GM06990 (cell line): Measurements from ENCODE around the gene EML3.
A peak's percentile ranks its signal among the peaks of the same experiment; 100 is the strongest.

ENCODE experiments used
- DNase-seq: peaks from one replicate; pipeline ENCODE4 v3.0.0-alpha.2; 2011; ENCODE audit not compliant: insufficient read length; ENCODE audit errors: extremely low read depth
- H3K27me3 ChIP-seq: replicated peaks from 2 replicates; pipeline ENCODE4 v1.6.0; 2011; ENCODE audit warnings: low read length; ENCODE audit not compliant: control insufficient read depth, insufficient read depth
- H3K36me3 ChIP-seq: 2 replicates; pipeline ENCODE4 v1.5.1; 2011; ENCODE audit warnings: low read length; ENCODE audit not compliant: control insufficient read depth, insufficient read depth
- H3K4me3 ChIP-seq: replicated peaks from 2 replicates; pipeline ENCODE4 v1.5.1; 2011; ENCODE audit warnings: low read depth, mild to moderate bottlenecking, control low read depth, low read length
- CTCF ChIP-seq: IDR thresholded peaks from 2 replicates; pipeline ENCODE4 v1.5.1; 2011; ENCODE audit warnings: low read length, control low read depth, mild to moderate bottlenecking, inconsistent platforms; ENCODE audit not compliant: insufficient read depth, poor library complexity, severe bottlenecking

EML3 gene

DNA sequence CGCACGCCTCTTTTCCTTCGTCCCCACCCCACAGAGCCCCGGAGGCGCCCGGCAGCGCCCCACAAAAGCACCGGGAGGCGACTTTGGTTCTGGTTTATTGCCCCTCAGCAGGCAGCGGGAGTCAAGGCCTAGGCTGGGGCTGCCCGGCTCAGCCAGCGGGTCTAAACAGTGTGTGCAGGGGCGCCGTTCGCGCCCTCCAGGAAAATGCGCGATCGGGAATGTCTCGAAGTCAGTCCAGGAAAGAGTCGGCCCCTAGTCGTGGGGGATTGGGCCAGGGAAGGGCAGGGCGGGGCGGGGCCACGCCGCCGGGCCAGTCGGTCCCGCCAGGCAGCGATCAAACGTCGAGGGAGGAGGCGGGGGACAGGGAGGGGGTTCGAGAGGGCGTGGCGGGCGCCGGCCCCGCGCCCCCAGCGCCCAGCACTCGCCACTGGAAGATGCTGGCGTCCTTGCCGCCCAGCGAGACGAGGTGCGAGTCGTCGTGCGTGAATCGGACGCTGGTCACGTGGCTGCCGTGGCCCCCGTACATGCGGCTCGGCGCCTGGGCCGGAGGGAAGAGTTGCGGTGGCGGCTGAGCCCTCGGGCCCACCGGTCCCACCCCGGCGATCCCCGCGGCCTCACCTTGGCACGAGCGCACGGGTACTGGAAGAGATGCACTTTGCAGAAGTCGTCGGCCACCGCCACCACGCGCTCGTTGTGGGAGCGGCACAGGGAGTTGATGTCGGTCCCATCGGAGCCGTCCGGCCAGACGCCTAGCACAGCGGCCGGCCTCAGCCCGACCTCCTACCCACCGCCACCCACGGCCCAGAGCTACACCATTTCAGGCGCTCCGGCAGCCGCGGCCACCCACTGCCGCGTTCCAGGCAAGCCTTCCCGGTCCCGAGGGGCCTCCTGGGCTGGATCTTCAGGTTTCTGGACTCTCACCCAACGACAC lies 10.2 kb downstream of the EML3 start:
- DNase-seq, result no peak
- peak overlapping the region; percentile 36 for H3K4me3 ChIP-seq
- TF ChIP-seq CTCF, result no peak
- no peaks in the 10 kb centered on the region for H3K27me3 ChIP-seq
- peaks cover 22% of the 10 kb centered on the region for H3K36me3 ChIP-seq

GRCh38 chr11:62601372-62602140 lies 11.0 kb downstream of the EML3 start, which contains the start of gene MTA2:
MTA2 (minus strand) TSS chr11:62601865; CDS start chr11:62601450, 415 bp downstream.
- peak within 1 kb of the TSS; percentile 93 for H3K4me3 ChIP-seq
- no peaks in the 10 kb centered on the region for H3K27me3 ChIP-seq
- peaks cover 28% of the 10 kb centered on the region for H3K36me3 ChIP-seq
- TF ChIP-seq CTCF, result peak; percentile 1
- peak; percentile 99 for DNase-seq

GRCh38 chr11:62601122-62601371 lies 11.5 kb downstream of the EML3 start:
- Histone ChIP-seq H3K4me3 (peak overlapping the region; percentile 93), H3K27me3 (no peaks in the 10 kb centered on the region), H3K36me3 (peaks cover 32% of the 10 kb centered on the region)
- peak; percentile 74 for DNase-seq
- TF ChIP-seq CTCF, result no peak

- TF ChIP-seq CTCF, result no peak
- no peaks in the 10 kb centered on the region for H3K27me3 ChIP-seq
- H3K4me3 ChIP-seq, result peak overlapping the region; percentile 93
- DNase-seq, result no peak
- H3K36me3 ChIP-seq, result peaks cover 31% of the 10 kb centered on the region
Measured at GRCh38 chr11:62600367-62601121, 12.0 kb downstream of the EML3 start.

GRCh38 chr11:62599901-62600300 lies 12.7 kb downstream of the EML3 start:
- Histone ChIP-seq H3K4me3 (peak overlapping the region; percentile 93), H3K36me3 (peaks cover 36% of the 10 kb centered on the region), H3K27me3 (no peaks in the 10 kb centered on the region)
- no peak for TF ChIP-seq CTCF
- DNase-seq, result no peak
